H1 (cell line): Measurements from ENCODE around the gene RTN3. TPM values are rescaled to one million over a fixed set of nuclear protein-coding genes. Genes with fewer than 3 reads are reported as not detected.

Source experiments
- ASH2L ChIP-seq: fragments of 200-600, 300-600 bp; sonication (generic); IDR thresholded peaks from one replicate; pipeline ENCODE4 v1.7.1; 2017; ENCODE audit warnings: low read length
- ATF2 ChIP-seq: IDR thresholded peaks from 2 replicates; pipeline ENCODE4 v1.6.1; 2012; ENCODE audit warnings: low read length, inconsistent platforms
- RNF2 ChIP-seq: fragments of 200-900, 300-1000 bp; sonication (generic); IDR thresholded peaks from 2 replicates; pipeline ENCODE4 v1.7.1; 2016; ENCODE audit warnings: borderline replicate concordance, low read depth, mild to moderate bottlenecking, antibody characterized with exemption, low read length; ENCODE audit not compliant: poor library complexity, severe bottlenecking; ENCODE audit errors: missing control alignments
- SAP30 ChIP-seq: fragments of 300-600 bp; sonication (generic); IDR thresholded peaks from 2 replicates; pipeline ENCODE4 v1.7.1; 2012; ENCODE audit warnings: low read length, moderate library complexity, mild to moderate bottlenecking, inconsistent platforms; ENCODE audit not compliant: insufficient read depth, insufficient replicate concordance
- SP4 ChIP-seq: IDR thresholded peaks from 2 replicates; pipeline ENCODE4 v1.6.1; 2012; ENCODE audit warnings: low read length, inconsistent platforms
- polyA plus RNA-seq, 7 experiments: library from polyadenylated mRNA; depleted of rRNA in 3 of 7; stranded (reverse) in 5 of 7; unstranded in 2 of 7; fragments of >200 nt in 5 of 7; fragments of 200-250 nt in 2 of 7; gene quantifications; 1 replicate in 5 of 7; 2 replicates in 1 of 7; 4 replicates in 1 of 7; pipeline versions ENCODE4 v1.2.1 to v1.2.3, GENCODE V29; 2011 to 2013; ENCODE audit warnings: missing spikeins in 2 of 7, mixed read lengths in 2 of 7
- total RNA-seq: library from RNA; stranded (reverse); fragmentation: NEBNext Ultra II Directional; extraction: Animal tissue kit (Norgen Biotek cat#: 25700); gene quantifications from 2 replicates; pipeline ENCODE4 v1.2.1, GENCODE V29; 2021

Gene RTN3
- total and polyA plus RNA-seq, 2 of the 8 experiments (the other 6 are each of a cell fraction or from before 2014, with no cell fraction given), result 160 to 203 TPM

- TF ChIP-seq ATF2 (no peak), SP4 (no peak), SAP30 (no peak), RNF2 (no peak), ASH2L (no peak)
Observed at GRCh38 chr11:63699896-63700295, 18.6 kb downstream of the RTN3 start (continued).
